Ishikawa (cell line): ENCODE results near the gene WDR70.

Experiments
- CEBPB ChIP-seq: IDR thresholded peaks from 2 replicates; pipeline ENCODE4 v1.6.1; 2012
- CREB1 ChIP-seq: IDR thresholded peaks from 2 replicates; pipeline ENCODE4 v1.6.1; 2012; ENCODE audit warnings: low read depth
- EGR1 ChIP-seq: IDR thresholded peaks from 2 replicates; pipeline ENCODE4 v1.6.1; 2012
- EP300 ChIP-seq: IDR thresholded peaks from 2 replicates; pipeline ENCODE4 v1.6.1; 2012; ENCODE audit warnings: borderline replicate concordance
- FOXM1 ChIP-seq: IDR thresholded peaks from 2 replicates; pipeline ENCODE4 v1.6.1; 2012; ENCODE audit warnings: low read depth, borderline replicate concordance
- MAX ChIP-seq: IDR thresholded peaks from 2 replicates; pipeline ENCODE4 v1.6.1; 2012
- NFIC ChIP-seq: IDR thresholded peaks from 2 replicates; pipeline ENCODE4 v1.6.1; 2012
- RAD21 ChIP-seq: IDR thresholded peaks from 2 replicates; pipeline ENCODE4 v1.6.1; 2012; ENCODE audit warnings: low read depth
- REST ChIP-seq: IDR thresholded peaks from 2 replicates; pipeline ENCODE4 v1.6.1; 2012; ENCODE audit warnings: low read depth, mild to moderate bottlenecking
- TAF1 ChIP-seq: IDR thresholded peaks from 2 replicates; pipeline ENCODE4 v1.6.1; 2012; ENCODE audit warnings: low read depth, mild to moderate bottlenecking
- TCF12 ChIP-seq: IDR thresholded peaks from 2 replicates; pipeline ENCODE4 v1.6.1; 2012; ENCODE audit warnings: low read depth
- TEAD4 ChIP-seq: IDR thresholded peaks from 2 replicates; pipeline ENCODE4 v1.6.1; 2012
- USF1 ChIP-seq: IDR thresholded peaks from 2 replicates; pipeline ENCODE4 v1.6.1; 2012
- YY1 ChIP-seq: IDR thresholded peaks from 2 replicates; pipeline ENCODE4 v1.6.1; 2012; ENCODE audit warnings: low read depth
- ZBTB7A ChIP-seq: IDR thresholded peaks from 2 replicates; pipeline ENCODE4 v1.6.1; 2012; ENCODE audit warnings: low read depth

Gene WDR70

GRCh38 chr5:37767251-37767650 is 388.1 kb downstream of the WDR70 start:
- TF ChIP-seq TEAD4 (no peak), EP300 (no peak), FOXM1 (no peak)

GRCh38 chr5:37767961-37768360 is 388.8 kb downstream of the WDR70 start:
- no peak for TF ChIP-seq REST

GRCh38 chr5:37768371-37768770 is 389.3 kb downstream of the WDR70 start:
- TF ChIP-seq YY1 (no peak), RAD21 (no peak), TCF12 (no peak), EP300 (no peak), ZBTB7A (no peak), MAX (no peak), EGR1 (no peak), FOXM1 (no peak), TEAD4 (no peak), TAF1 (no peak)

- TF ChIP-seq MAX = no peak
- no peak for TF ChIP-seq TAF1
- TF ChIP-seq REST = no peak
- no peak for TF ChIP-seq EP300
- no peak for TF ChIP-seq RAD21
- no peak for TF ChIP-seq YY1
- no peak for TF ChIP-seq TCF12
- TF ChIP-seq ZBTB7A = no peak
- no peak for TF ChIP-seq EGR1
- no peak for TF ChIP-seq TEAD4
- TF ChIP-seq CEBPB = no peak
- no peak for TF ChIP-seq FOXM1
- no peak for TF ChIP-seq NFIC
- TF ChIP-seq CREB1 = no peak
- no peak for TF ChIP-seq USF1
Measured at GRCh38 chr5:37769108-37769507, 390.0 kb downstream of the WDR70 start.

- TF ChIP-seq USF1 (no peak), REST (no peak), EP300 (no peak), MAX (no peak)
Measured at GRCh38 chr5:37769840-37770239, 390.7 kb downstream of the WDR70 start.
